Measurements from ENCODE around the gene SUSD6. TPM values are rescaled to one million over a fixed set of nuclear protein-coding genes. Genes with fewer than 3 reads are reported as not detected.
A peak's percentile ranks its signal among the peaks of the same experiment; 100 is the strongest.

SUSD6 gene
- total and polyA plus RNA-seq, 2 donors (not counting 1 experiment from before 2014, with no cell fraction given), result 62.3 to 97.8 TPM

DNA sequence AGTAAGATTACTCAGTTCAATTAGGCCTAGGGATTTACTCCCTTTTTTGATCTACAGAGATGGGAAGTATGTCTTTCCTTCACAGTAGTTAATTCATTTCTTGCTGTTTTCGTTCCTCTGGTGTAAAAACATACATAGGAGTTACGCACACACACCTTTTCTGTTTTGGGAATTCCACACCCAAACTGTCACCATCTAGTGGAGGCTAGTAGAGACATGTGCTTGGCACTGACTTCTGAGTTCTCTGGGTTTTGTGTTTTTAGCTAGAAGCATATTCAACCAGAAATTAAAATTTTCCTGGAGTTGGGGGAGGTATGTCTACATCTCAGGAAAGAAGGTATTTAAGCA lies 1.4 kb downstream of the SUSD6 start:
- Histone ChIP-seq H3K4me2 (replicated peaks; ENCODE audit: low read depth, low read length, poor library complexity, severe bottlenecking) (peak overlapping the region; percentile 88), H3K27ac (ENCODE audit: low read length in 2 of 2) (peak overlapping the region; percentile 80 to 92), H3K9ac (ENCODE audit: low read length) (peak overlapping the region; percentile 86), H3K4me3 (ENCODE audit: control extremely low read depth in 1 of 5, extremely low read depth in 1 of 5, insufficient read depth in 1 of 5, low read depth in 2 of 5, low read length in 4 of 5) (peak overlapping the region; percentile 67 to 92 (median 76)), H4K20me1 (ENCODE audit: control insufficient read depth, insufficient read depth, low read length, poor library complexity, severe bottlenecking) (peaks cover 39% of the 10 kb centered on the region), H3K9me3 (ENCODE audit: control extremely low read depth in 1 of 3, control insufficient read depth in 2 of 3, insufficient read depth in 1 of 3, low read length in 2 of 3) (no peaks in the 10 kb centered on the region), H3K36me3 (replicated peaks in 1 of 2; ENCODE audit: control extremely low read depth in 1 of 2, control insufficient read depth in 1 of 2, extremely low read depth in 1 of 2, insufficient read depth in 2 of 2, low read length in 1 of 2) (no peaks in the 10 kb centered on the region), H3K4me1 (ENCODE audit: control insufficient read depth in 2 of 2, insufficient read depth in 2 of 2, low read length in 2 of 2) (peaks cover 64 to 68% of the 10 kb centered on the region in 2 donors), H3K27me3 (replicated peaks in 1 of 4; ENCODE audit: control extremely low read depth in 1 of 4, control insufficient read depth in 3 of 4, insufficient read depth in 4 of 4, low read length in 3 of 4) (no peaks in the 10 kb centered on the region), H2AFZ (ENCODE audit: insufficient read depth, low read depth, low read length, poor library complexity, severe bottlenecking) (no peak overlapping the region), H3K79me2 (ENCODE audit: control insufficient read depth, insufficient read depth, low read length) (peaks cover 37% of the 10 kb centered on the region)
- H3K27me3 Mint-ChIP-seq, result no peaks in the 10 kb centered on the region
- intact Hi-C loops (cut with micrococcal nuclease), result loop anchor here (5.0 kb wide), 1 partner anchor 40 kb away; no protein-coding TSS in a partner anchor
- ChIA-PET CTCF (interaction anchor here (0.6 to 2.1 kb wide), 8 partner anchors 8 to 114 kb away, joined by 3 to 10 read pairs (median 3); no protein-coding TSS in a partner anchor), POLR2A (interaction anchor here (0.8 to 2.8 kb wide), 4 partner anchors 47 to 154 kb away, joined by 3 to 20 read pairs (median 4); partner anchors contain the start of gene SRSF5)
- WGBS (ENCODE audit: insufficient coverage), result no CpG with 5 or more reads among the region's 2 CpGs
- H3K27ac Mint-ChIP-seq, result peak overlapping the region; percentile 98
- peak overlapping the region; percentile 98 for H3K4me3 Mint-ChIP-seq
- no peak for ATAC-seq (ENCODE audit: low read depth)
- TF ChIP-seq CTCF (IDR thresholded peaks at IDR 0.05), result no peak
- no peak for TF ChIP-seq EZH2 (IDR thresholded peaks at IDR 0.05; ENCODE audit: borderline replicate concordance, insufficient read depth, low read depth, low read length, poor library complexity, severe bottlenecking)
- peak; percentile 25 for DNase-seq
- H3K4me1 Mint-ChIP-seq, result peaks cover 68% of the 10 kb centered on the region
- no peaks in the 10 kb centered on the region for H3K9me3 Mint-ChIP-seq (ENCODE audit: insufficient read depth)

- H3K27me3 ChIP-seq (replicated peaks in 1 of 4; ENCODE audit: control extremely low read depth in 1 of 4, control insufficient read depth in 3 of 4, insufficient read depth in 4 of 4, low read length in 3 of 4), result no peaks in the 10 kb centered on the region
- H3K36me3 ChIP-seq (replicated peaks in 1 of 2; ENCODE audit: control extremely low read depth in 1 of 2, control insufficient read depth in 1 of 2, extremely low read depth in 1 of 2, insufficient read depth in 2 of 2, low read length in 1 of 2), result no peaks in the 10 kb centered on the region
- Mint-ChIP-seq H3K4me1 (peaks cover 75% of the 10 kb centered on the region), H3K9me3 (ENCODE audit: insufficient read depth) (no peaks in the 10 kb centered on the region), H3K27ac (peak overlapping the region; percentile 98), H3K27me3 (no peaks in the 10 kb centered on the region), H3K4me3 (peak overlapping the region; percentile 98)
- no peaks in the 10 kb centered on the region for H3K9me3 ChIP-seq (ENCODE audit: control extremely low read depth in 1 of 3, control insufficient read depth in 2 of 3, insufficient read depth in 1 of 3, low read length in 2 of 3)
- peak overlapping the region; percentile 88 for H3K4me2 ChIP-seq (replicated peaks; ENCODE audit: low read depth, low read length, poor library complexity, severe bottlenecking)
- peak overlapping the region; percentile 80 to 92 for H3K27ac ChIP-seq (ENCODE audit: low read length in 2 of 2)
- H3K4me3 ChIP-seq (ENCODE audit: control extremely low read depth in 1 of 5, extremely low read depth in 1 of 5, insufficient read depth in 1 of 5, low read depth in 2 of 5, low read length in 4 of 5), result peak overlapping the region; percentile 67 to 92 (median 76)
- intact Hi-C loops (cut with micrococcal nuclease), result loop anchor here (1.0 to 5.0 kb wide), 3 partner anchors 12 to 59 kb away; no protein-coding TSS in a partner anchor
- WGBS (ENCODE audit: insufficient coverage), result 48% methylated on average over 2 of the region's 4 CpGs
- POLR2A ChIA-PET, result interaction anchor here (2.8 kb wide), 1 partner anchor 153 kb away, joined by 20 read pairs; the partner anchor contains the start of gene SRSF5
- TF ChIP-seq CTCF (IDR thresholded peaks at IDR 0.05) (no peak), EZH2 (IDR thresholded peaks at IDR 0.05; ENCODE audit: borderline replicate concordance, insufficient read depth, low read depth, low read length, poor library complexity, severe bottlenecking) (no peak)
- H3K79me2 ChIP-seq (ENCODE audit: control insufficient read depth, insufficient read depth, low read length), result peaks cover 44% of the 10 kb centered on the region
- peaks cover 46% of the 10 kb centered on the region for H4K20me1 ChIP-seq (ENCODE audit: control insufficient read depth, insufficient read depth, low read length, poor library complexity, severe bottlenecking)
- no peak for ATAC-seq (ENCODE audit: low read depth)
- DNase-seq, result peak; percentile 40
- CTCF ChIA-PET, result interaction anchor here (0.8 to 2.1 kb wide), 5 partner anchors 9 to 113 kb away, joined by 3 to 10 read pairs (median 8); no protein-coding TSS in a partner anchor
- peaks cover 71 to 76% of the 10 kb centered on the region in 2 donors for H3K4me1 ChIP-seq (ENCODE audit: control insufficient read depth in 2 of 2, insufficient read depth in 2 of 2, low read length in 2 of 2)
- H2AFZ ChIP-seq (ENCODE audit: insufficient read depth, low read depth, low read length, poor library complexity, severe bottlenecking), result no peak overlapping the region
- H3K9ac ChIP-seq (ENCODE audit: low read length), result peak overlapping the region; percentile 86
Observed at GRCh38 chr14:69613312-69614073, 2.1 kb downstream of the SUSD6 start.

Measured in B cell (primary cell).